GM12891 (cell line): ENCODE results near the gene GLIS1.

Experiments
- DNase-seq: peaks from one replicate; pipeline ENCODE4 v3.0.0; 2011; ENCODE audit warnings: low spot score; ENCODE audit not compliant: insufficient read length
- FAIRE-seq: peaks from 2 replicates; lab custom pipeline; 2011; peaks lifted over from hg19 to GRCh38; lab: Jason Lieb, UNC
- PAX5 ChIP-seq: IDR thresholded peaks from 2 replicates; pipeline ENCODE4 v1.6.1; 2011; ENCODE audit warnings: low read length, moderate library complexity, mild to moderate bottlenecking; ENCODE audit not compliant: insufficient read depth, severe bottlenecking
- POLR2A ChIP-seq: IDR thresholded peaks from 2 replicates; pipeline ENCODE4 v1.6.1; 2011; ENCODE audit warnings: low read depth, low read length, control low read depth
- POLR2AphosphoS5 ChIP-seq: IDR thresholded peaks from 2 replicates; pipeline ENCODE4 v1.6.1; 2011; ENCODE audit warnings: low read depth, low read length, control low read depth
- POU2F2 ChIP-seq: IDR thresholded peaks from 2 replicates; pipeline ENCODE4 v1.6.1; 2011; ENCODE audit warnings: low read depth, mild to moderate bottlenecking, control low read depth, low read length, moderate library complexity
- SPI1 ChIP-seq: IDR thresholded peaks from 2 replicates; pipeline ENCODE4 v1.6.1; 2011; ENCODE audit warnings: low read depth, low read length, control low read depth
- TAF1 ChIP-seq: IDR thresholded peaks from 2 replicates; pipeline ENCODE4 v1.6.1; 2011; ENCODE audit warnings: low read depth, low read length, control low read depth

The GLIS1 gene

DNA sequence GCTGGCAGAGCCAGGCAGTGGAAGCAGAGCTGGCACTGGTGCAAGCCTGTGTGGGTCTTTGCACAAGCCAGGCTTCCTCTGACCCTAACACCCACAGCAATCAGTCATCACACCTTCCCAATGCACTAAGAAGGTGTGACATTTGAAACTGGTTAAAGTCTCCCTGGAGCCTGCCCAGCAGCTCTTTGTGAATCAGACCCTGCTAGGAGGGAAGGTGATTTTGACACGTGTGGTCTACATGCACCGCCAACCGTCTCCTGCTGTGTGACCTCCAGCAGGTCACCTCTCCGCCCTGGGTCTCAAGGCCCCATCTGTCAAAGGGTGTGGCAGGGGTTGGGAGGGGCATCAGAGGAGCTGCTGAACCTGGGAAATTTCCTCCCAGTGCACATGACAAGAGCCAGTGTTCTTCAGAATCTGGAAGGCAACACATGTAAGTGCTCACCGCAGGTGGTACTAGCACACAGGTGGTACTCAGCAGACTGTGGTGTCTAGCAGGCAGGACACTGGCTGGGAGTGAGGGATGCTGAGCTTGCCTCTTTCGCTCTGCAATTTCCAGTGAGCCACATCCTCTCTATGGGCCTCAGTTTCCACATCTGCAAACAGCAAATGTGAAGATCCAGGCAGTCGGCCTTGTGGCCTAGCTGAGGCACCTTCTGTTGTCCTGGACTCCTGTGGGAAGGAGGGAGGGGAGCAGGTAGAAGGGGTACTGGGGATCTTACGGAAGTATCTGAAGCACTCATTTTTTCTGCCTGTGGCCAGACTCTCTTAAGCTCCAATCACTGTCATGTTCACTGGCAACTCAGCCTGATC lies 156.5 kb downstream of the GLIS1 start:
- no peak for TF ChIP-seq PAX5
- TF ChIP-seq SPI1 = no peak
- TF ChIP-seq TAF1 = no peak
- TF ChIP-seq POLR2A = no peak
- no peak for TF ChIP-seq POLR2AphosphoS5
- TF ChIP-seq POU2F2 = no peak
- FAIRE-seq (no peak), DNase-seq (no peak)

DNA sequence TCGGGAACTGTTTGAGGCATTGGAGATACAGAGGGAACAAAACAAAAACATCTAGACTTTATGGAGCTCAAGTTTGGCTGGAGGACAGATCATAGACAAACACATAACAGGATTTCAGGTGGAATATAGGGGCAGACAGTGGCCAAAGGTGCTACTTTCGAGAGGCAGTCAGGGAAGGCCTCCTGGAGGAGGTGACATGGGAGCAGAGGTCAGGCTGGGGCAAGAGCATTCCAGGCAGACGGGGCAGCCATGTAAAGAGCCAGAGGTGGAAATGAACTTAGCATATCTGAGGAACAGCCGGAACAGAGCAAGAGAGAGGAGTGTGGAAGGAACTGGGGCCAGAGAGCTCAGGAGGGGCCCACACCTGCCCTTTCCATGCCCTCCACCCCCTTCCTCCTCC lies 157.5 kb downstream of the GLIS1 start:
- FAIRE-seq (no peak), DNase-seq (no peak)

DNA sequence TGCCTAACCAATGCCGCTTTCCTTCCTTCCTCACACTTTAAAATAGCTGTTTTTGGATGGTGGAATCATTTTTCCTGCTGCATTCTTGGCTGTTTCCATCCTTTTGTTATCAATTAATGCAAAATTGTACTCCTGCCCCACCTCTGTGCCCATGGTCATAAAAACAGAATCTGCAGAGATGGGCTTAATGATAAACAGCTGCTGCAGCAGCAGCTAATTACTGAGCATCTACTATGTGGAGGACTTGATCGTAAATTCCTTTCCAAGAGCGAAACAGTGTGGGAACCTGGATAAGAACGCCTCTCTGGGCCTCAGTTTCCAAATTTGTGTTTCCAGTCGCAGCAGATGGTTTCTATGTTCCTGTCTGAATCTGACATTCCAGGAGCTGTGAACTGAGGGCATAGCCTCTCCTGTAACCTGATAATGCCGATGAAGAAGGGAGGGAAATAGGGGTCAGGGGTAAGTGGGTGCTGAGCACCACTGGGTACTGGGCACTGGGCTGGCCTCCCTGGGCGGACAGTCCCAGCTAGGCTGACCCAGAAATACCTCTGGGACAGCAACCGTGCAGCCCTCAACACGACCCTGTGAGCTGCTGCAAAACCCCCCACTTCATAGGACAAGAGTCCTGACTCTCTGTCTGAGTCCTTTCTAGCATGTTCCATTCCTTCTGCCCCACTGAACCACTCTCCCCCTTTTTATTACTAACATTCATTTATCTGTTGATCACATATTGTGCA lies 158.1 kb downstream of the GLIS1 start:
- TF ChIP-seq TAF1 = no peak
- TF ChIP-seq POLR2A = no peak
- no peak for TF ChIP-seq SPI1
- no peak for TF ChIP-seq POU2F2
- no peak for TF ChIP-seq PAX5
- no peak for TF ChIP-seq POLR2AphosphoS5
- DNase-seq (no peak), FAIRE-seq (no peak)

More for the DNA sequence above, 157.5 kb downstream of the GLIS1 start:
- TF ChIP-seq POLR2AphosphoS5 (no peak), POU2F2 (no peak), SPI1 (no peak), POLR2A (no peak), PAX5 (no peak), TAF1 (no peak)

DNA sequence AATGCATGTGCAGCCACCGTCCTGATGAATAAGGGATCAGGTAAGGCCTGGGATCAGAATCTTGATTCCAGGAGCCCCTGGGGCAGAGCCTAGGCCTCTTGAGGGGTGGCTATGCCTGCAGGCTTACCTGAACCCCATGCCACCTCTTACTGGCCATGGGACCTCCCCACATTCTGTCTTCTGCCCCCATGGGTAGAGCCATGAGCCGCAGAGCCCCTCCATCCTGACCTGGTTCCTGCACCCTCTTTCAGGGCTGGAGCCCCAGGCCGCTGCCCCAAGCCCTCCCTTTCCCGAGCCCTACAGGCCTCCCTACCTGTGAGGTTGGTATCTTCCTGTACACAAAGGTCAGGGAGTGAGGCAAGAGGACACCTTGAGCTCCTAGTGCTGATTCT lies 159.0 kb downstream of the GLIS1 start:
- TF ChIP-seq POLR2AphosphoS5 = no peak
- no peak for TF ChIP-seq POLR2A
- TF ChIP-seq SPI1 = no peak
- TF ChIP-seq PAX5 = no peak
- no peak for TF ChIP-seq POU2F2
- FAIRE-seq = no peak

GRCh38 chr1:53579221-53580008 lies 159.5 kb downstream of the GLIS1 start:
- FAIRE-seq (no peak), DNase-seq (no peak)
- TF ChIP-seq SPI1 (no peak), POU2F2 (no peak), POLR2AphosphoS5 (no peak), TAF1 (no peak), PAX5 (no peak), POLR2A (no peak)

More for the DNA sequence above, 159.0 kb downstream of the GLIS1 start:
- no peak for DNase-seq

- TF ChIP-seq SPI1 (no peak), POLR2AphosphoS5 (no peak), POU2F2 (no peak), POLR2A (no peak), TAF1 (no peak), PAX5 (no peak)
- DNase-seq (no peak), FAIRE-seq (no peak)
Observed at GRCh38 chr1:53578358-53578757, 160.6 kb downstream of the GLIS1 start.

- DNase-seq (no peak), FAIRE-seq (no peak)
- TF ChIP-seq POLR2AphosphoS5 (no peak), SPI1 (no peak), POU2F2 (no peak), PAX5 (no peak), TAF1 (no peak), POLR2A (no peak)
Observed at GRCh38 chr1:53577761-53578100, 161.2 kb downstream of the GLIS1 start.

GRCh38 chr1:53576866-53577760 lies 161.9 kb downstream of the GLIS1 start:
- FAIRE-seq (no peak), DNase-seq (no peak)
- TF ChIP-seq POLR2AphosphoS5 (no peak), SPI1 (no peak), PAX5 (no peak), TAF1 (no peak), POU2F2 (no peak), POLR2A (no peak)
